UCSD-AML1 (cell line): ENCODE data around the gene SNW1.

Source experiments
- DNase-seq: peaks from one replicate; lab custom pipeline; 2025; ENCODE audit not compliant: unreplicated experiment; lab: John Stamatoyannopoulos, UW

The SNW1 gene

GRCh38 chr14:77674931-77675330, 86.0 kb downstream of the SNW1 start:
- no peak for DNase-seq

DNA sequence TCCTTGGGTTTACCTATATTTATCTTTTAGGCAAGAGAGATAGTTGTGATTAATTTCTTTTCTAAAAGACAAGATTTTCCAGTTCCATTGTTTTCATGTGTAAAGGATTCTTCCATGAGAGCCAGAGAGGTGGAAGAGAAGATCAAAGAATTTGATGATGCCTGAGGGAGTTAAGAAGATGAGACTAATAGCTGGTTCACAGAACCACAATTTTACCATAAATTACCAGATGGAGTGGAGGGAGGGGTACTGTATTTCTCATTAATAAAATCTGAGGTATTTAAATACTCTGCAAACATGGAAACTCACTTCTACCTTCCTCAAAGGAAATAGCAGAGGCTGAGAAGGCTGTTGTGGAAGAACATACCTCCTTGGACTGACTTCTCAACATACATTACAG, 87.8 kb downstream of the SNW1 start:
- no peak for DNase-seq
